ENCODE data around the gene FAM168B.

- no peak for TF ChIP-seq POLR2AphosphoS5 (IDR thresholded peaks at IDR 0.05; ENCODE audit: low read depth, low read length)
- no peak for TF ChIP-seq POLR2A (IDR thresholded peaks at IDR 0.05; ENCODE audit: low read depth, low read length)
- no peak for TF ChIP-seq TAF1 (IDR thresholded peaks at IDR 0.05; ENCODE audit: low read depth, low read length)
- no peak for TF ChIP-seq SPI1 (IDR thresholded peaks at IDR 0.05; ENCODE audit: low read depth, low read length)
- no peak for TF ChIP-seq POU2F2 (IDR thresholded peaks at IDR 0.05; ENCODE audit: low read depth, low read length)
Measured at GRCh38 chr2:131092458-131093005, 728 bp downstream of the FAM168B start.
